Thoracic aorta (tissue), 2 donors: ENCODE measurements around the gene SLC9A8. TPM values are rescaled to one million over a fixed set of nuclear protein-coding genes. Genes with fewer than 3 reads are reported as not detected.

Source experiments
- ATAC-seq: fragments of 150-250 bp; one replicate; pipeline ENCODE4 v1.8.0; 2017; ENCODE audit warnings: low read depth; ENCODE audit not compliant: insufficient number of reproducible peaks, low FRiP score
- DNase-seq: peaks from one replicate; pipeline ENCODE4 v3.0.0-alpha.2; 2020; ENCODE audit warnings: low spot score
- H3K27ac ChIP-seq, 2 donors: fragments of 200-600 bp; sonication (generic); 1 replicate in 1 of 2; 2 replicates in 1 of 2; pipeline ENCODE4 v1.5.1; 2016; ENCODE audit warnings: mild to moderate bottlenecking in 2 of 2, moderate library complexity in 2 of 2
- H3K27me3 ChIP-seq: fragments of 200-600 bp; sonication (generic); replicated peaks from 2 replicates; pipeline ENCODE4 v1.6.0; 2016; ENCODE audit warnings: mild to moderate bottlenecking; ENCODE audit not compliant: insufficient read depth
- H3K36me3 ChIP-seq: fragments of 200-600 bp; sonication (generic); one replicate; pipeline ENCODE4 v1.5.1; 2016
- H3K4me1 ChIP-seq, 2 donors: fragments of 200-600 bp; sonication (generic); 1 replicate in 1 of 2; 2 replicates in 1 of 2; pipeline versions ENCODE4 v1.5.1 to v1.6.0; 2016; ENCODE audit warnings: low read depth in 2 of 2, mild to moderate bottlenecking in 1 of 2; ENCODE audit not compliant: control insufficient read depth in 1 of 2
- H3K4me3 ChIP-seq: fragments of 200-600 bp; sonication (generic); 2 replicates; pipeline ENCODE4 v1.5.1; 2016; ENCODE audit warnings: mild to moderate bottlenecking
- H3K9me3 ChIP-seq: fragments of 200-600 bp; sonication (generic); 2 replicates; pipeline ENCODE4 v1.5.1; 2016
- CTCF ChIP-seq: fragments of 200-600 bp; sonication (generic); IDR thresholded peaks from one replicate; pipeline ENCODE4 v1.5.1; 2019; ENCODE audit warnings: antibody characterized with exemption
- total RNA-seq, 2 donors: library from RNA; depleted of rRNA; stranded (reverse); fragments of >200 nt; gene quantifications; one replicate each; pipeline versions ENCODE4 v1.1.0 to v1.2.3, GENCODE V29; 2016

SLC9A8 gene
- total RNA-seq, 2 donors from 2014 or later = 9.2 to 14.3 TPM

GRCh38 chr20:49795135-49795424 is 17.5 kb upstream of the SLC9A8 start:
- Histone ChIP-seq H3K4me3 (no peak overlapping the region), H3K9me3 (no peaks in the 10 kb centered on the region), H3K4me1 (peaks cover 4% of the 10 kb centered on the region in 2 donors), H3K36me3 (no peaks in the 10 kb centered on the region), H3K27ac (no peak overlapping the region), H3K27me3 (no peaks in the 10 kb centered on the region)
- no peak for TF ChIP-seq CTCF
- ATAC-seq = no peak
- DNase-seq = no peak

- no peaks in the 10 kb centered on the region for H3K36me3 ChIP-seq
- H3K4me1 ChIP-seq = peaks cover 0 to 3% of the 10 kb centered on the region in 2 donors
- no peak overlapping the region for H3K4me3 ChIP-seq
- H3K27me3 ChIP-seq = no peaks in the 10 kb centered on the region
- H3K9me3 ChIP-seq = no peaks in the 10 kb centered on the region
- ATAC-seq = no peak
- no peak for DNase-seq
- H3K27ac ChIP-seq = no peak overlapping the region
- TF ChIP-seq CTCF = no peak
Measured at GRCh38 chr20:49796600-49797343, 15.9 kb upstream of the SLC9A8 start.

- ATAC-seq (no peak), DNase-seq (no peak)
- Histone ChIP-seq H3K27ac (no peak overlapping the region), H3K27me3 (no peaks in the 10 kb centered on the region), H3K9me3 (no peaks in the 10 kb centered on the region), H3K4me1 (peaks cover 0 to 3% of the 10 kb centered on the region in 2 donors), H3K36me3 (no peaks in the 10 kb centered on the region), H3K4me3 (no peak overlapping the region)
- TF ChIP-seq CTCF = no peak
Measured at GRCh38 chr20:49797344-49797615, 15.3 kb upstream of the SLC9A8 start.

GRCh38 chr20:49798718-49799117 is 13.9 kb upstream of the SLC9A8 start:
- no peak for ATAC-seq
- no peak for DNase-seq
- no peaks in the 10 kb centered on the region for H3K27me3 ChIP-seq
- peaks cover 0 to 3% of the 10 kb centered on the region in 2 donors for H3K4me1 ChIP-seq
- H3K36me3 ChIP-seq = no peaks in the 10 kb centered on the region
- no peaks in the 10 kb centered on the region for H3K9me3 ChIP-seq
- no peak for TF ChIP-seq CTCF
- H3K27ac ChIP-seq = no peak overlapping the region
- no peak overlapping the region for H3K4me3 ChIP-seq

- no peak overlapping the region for H3K4me3 ChIP-seq
- no peaks in the 10 kb centered on the region for H3K27me3 ChIP-seq
- H3K4me1 ChIP-seq = peaks cover 0 to 3% of the 10 kb centered on the region in 2 donors
- ATAC-seq (no peak), DNase-seq (no peak)
- H3K9me3 ChIP-seq = no peaks in the 10 kb centered on the region
- H3K36me3 ChIP-seq = no peaks in the 10 kb centered on the region
- H3K27ac ChIP-seq = no peak overlapping the region
- no peak for TF ChIP-seq CTCF
Measured at GRCh38 chr20:49799698-49800097, 12.9 kb upstream of the SLC9A8 start.
